HUES64 (cell line): ENCODE data around the gene CPLANE2. TPM values are rescaled to one million over a fixed set of nuclear protein-coding genes. Genes with fewer than 3 reads are reported as not detected.

ENCODE experiments used
- H3K27ac ChIP-seq: 2 replicates; pipeline ENCODE4 v1.7.0; 2013; ENCODE audit warnings: low read depth, low read length, inconsistent platforms
- H3K27me3 ChIP-seq: 2 replicates; pipeline ENCODE4 v1.6.1; 2013; ENCODE audit warnings: mild to moderate bottlenecking, low read length; ENCODE audit not compliant: insufficient read depth
- H3K36me3 ChIP-seq: 2 replicates; pipeline ENCODE4 v1.6.1; 2013; ENCODE audit warnings: mild to moderate bottlenecking, low read length; ENCODE audit not compliant: insufficient read depth
- H3K4me1 ChIP-seq: 2 replicates; pipeline ENCODE4 v1.6.1; 2013; ENCODE audit warnings: mild to moderate bottlenecking, low read length, moderate library complexity; ENCODE audit not compliant: insufficient read depth
- H3K4me3 ChIP-seq: 2 replicates; pipeline ENCODE4 v1.5.1; 2013; ENCODE audit warnings: mild to moderate bottlenecking, low read length, moderate library complexity
- H3K9ac ChIP-seq: 2 replicates; pipeline ENCODE4 v1.6.1; 2013; ENCODE audit warnings: mild to moderate bottlenecking, low read depth, low read length
- H3K9me3 ChIP-seq: 2 replicates; pipeline ENCODE4 v1.6.1; 2013; ENCODE audit warnings: low read depth, low read length; ENCODE audit not compliant: insufficient read depth
- WGBS: fragments of 150-250, 120-280 bp; methylation state at CpG from one replicate; pipeline ENCODE4 v1.1.7; 2013; ENCODE audit warnings: missing lambda C conversion rate; 5-methylcytosine and 5-hydroxymethylcytosine counted together
- polyA plus RNA-seq, 2 experiments: library from polyadenylated mRNA; stranded (reverse); fragments of 50-300 nt; gene quantifications; one replicate each; pipeline ENCODE4 v1.2.3, GENCODE V29; 2013

CPLANE2 gene
- 5.7 TPM for polyA plus RNA-seq (2013, experiment 1 of 2)
- polyA plus RNA-seq (2013, experiment 2 of 2), result 4.8 TPM

GRCh38 chr1:16236511-16237342, at the start of gene CPLANE2:
Gene CPLANE2 (minus strand): TSS chr1:16237183. CDS start chr1:16236742, 441 bp downstream.
- Histone ChIP-seq H3K4me3 (peak within 1 kb of the TSS; percentile 75), H3K9ac (peak within 1 kb of the TSS; percentile 65), H3K4me1 (peaks cover 9% of the 10 kb centered on the region), H3K27me3 (peaks cover 3% of the 10 kb centered on the region; the same call in 1 of the 2 replicates), H3K36me3 (no peaks in the 10 kb centered on the region), H3K9me3 (no peaks in the 10 kb centered on the region), H3K27ac (0 out of 2 replicates have a peak within 1 kb of the TSS, but pooled peaks have one; percentile 2)
- under 1% methylated on average over 57 of the region's 57 CpGs for WGBS

GRCh38 chr1:16286122-16286521, 49.1 kb upstream of the CPLANE2 start:
- 87% methylated on average over 4 of the region's 4 CpGs for WGBS
- H3K4me3 ChIP-seq, result no peak overlapping the region
- H3K36me3 ChIP-seq, result peaks cover 5% of the 10 kb centered on the region; the same call in 1 of the 2 replicates

GRCh38 chr1:16281765-16282164, 44.8 kb upstream of the CPLANE2 start:
- Histone ChIP-seq H3K4me1 (no peaks in the 10 kb centered on the region), H3K36me3 (peaks cover 5% of the 10 kb centered on the region; the same call in 1 of the 2 replicates), H3K9ac (no peak overlapping the region), H3K9me3 (no peaks in the 10 kb centered on the region), H3K27ac (no peak overlapping the region), H3K4me3 (no peak overlapping the region), H3K27me3 (no peaks in the 10 kb centered on the region)
- WGBS, result 96% methylated on average over 2 of the region's 2 CpGs

More at GRCh38 chr1:16286122-16286521, 49.1 kb upstream of the CPLANE2 start:
- Histone ChIP-seq H3K27me3 (no peaks in the 10 kb centered on the region), H3K9me3 (no peaks in the 10 kb centered on the region), H3K9ac (no peak overlapping the region), H3K4me1 (no peaks in the 10 kb centered on the region), H3K27ac (no peak overlapping the region)

GRCh38 chr1:16279186-16279585, 42.2 kb upstream of the CPLANE2 start:
- H3K27me3 ChIP-seq, result no peaks in the 10 kb centered on the region
- 88% methylated on average over 2 of the region's 2 CpGs for WGBS
- H3K36me3 ChIP-seq, result no peaks in the 10 kb centered on the region
- no peak overlapping the region for H3K27ac ChIP-seq
- H3K4me1 ChIP-seq, result no peaks in the 10 kb centered on the region
- no peak overlapping the region for H3K9ac ChIP-seq
- H3K4me3 ChIP-seq, result no peak overlapping the region
- no peaks in the 10 kb centered on the region for H3K9me3 ChIP-seq

- no peaks in the 10 kb centered on the region for H3K36me3 ChIP-seq
- no peak overlapping the region for H3K4me3 ChIP-seq
- no peak overlapping the region for H3K27ac ChIP-seq
- no peaks in the 10 kb centered on the region for H3K9me3 ChIP-seq
- H3K27me3 ChIP-seq, result no peaks in the 10 kb centered on the region
- no peaks in the 10 kb centered on the region for H3K4me1 ChIP-seq
- no peak overlapping the region for H3K9ac ChIP-seq
- 97% methylated on average over 5 of the region's 6 CpGs for WGBS
Observed at GRCh38 chr1:16276302-16277030, 39.5 kb upstream of the CPLANE2 start.

GRCh38 chr1:16275591-16275990, 38.6 kb upstream of the CPLANE2 start:
- H3K9ac ChIP-seq, result no peak overlapping the region
- H3K27me3 ChIP-seq, result no peaks in the 10 kb centered on the region
- no peaks in the 10 kb centered on the region for H3K4me1 ChIP-seq
- no peaks in the 10 kb centered on the region for H3K9me3 ChIP-seq
- H3K4me3 ChIP-seq, result no peak overlapping the region
- no peak overlapping the region for H3K27ac ChIP-seq
- no peaks in the 10 kb centered on the region for H3K36me3 ChIP-seq
- 93% methylated on average over 7 of the region's 7 CpGs for WGBS

- Histone ChIP-seq H3K4me1 (peaks cover 17% of the 10 kb centered on the region), H3K9ac (no peak overlapping the region), H3K27me3 (no peaks in the 10 kb centered on the region), H3K36me3 (no peaks in the 10 kb centered on the region), H3K27ac (no peak overlapping the region), H3K9me3 (no peaks in the 10 kb centered on the region), H3K4me3 (no peak overlapping the region)
Observed at GRCh38 chr1:16267690-16268180, 30.8 kb upstream of the CPLANE2 start.

- H3K27ac ChIP-seq, result no peak overlapping the region
- no peaks in the 10 kb centered on the region for H3K36me3 ChIP-seq
- no peaks in the 10 kb centered on the region for H3K27me3 ChIP-seq
- H3K9me3 ChIP-seq, result no peaks in the 10 kb centered on the region
- H3K4me3 ChIP-seq, result no peak overlapping the region
- WGBS, result 85% methylated on average over 4 of the region's 4 CpGs
- peaks cover 17% of the 10 kb centered on the region for H3K4me1 ChIP-seq
- H3K9ac ChIP-seq, result no peak overlapping the region
Observed at GRCh38 chr1:16266411-16267118, 29.6 kb upstream of the CPLANE2 start.

GRCh38 chr1:16262067-16262466, 25.1 kb upstream of the CPLANE2 start:
- Histone ChIP-seq H3K9me3 (no peaks in the 10 kb centered on the region), H3K4me3 (no peak overlapping the region), H3K27ac (no peak overlapping the region), H3K4me1 (peaks cover 9% of the 10 kb centered on the region; the same call in 1 of the 2 replicates), H3K27me3 (no peaks in the 10 kb centered on the region), H3K9ac (no peak overlapping the region), H3K36me3 (no peaks in the 10 kb centered on the region)
- 89% methylated on average over 1 of the region's 1 CpG for WGBS

- 89% methylated on average over 1 of the region's 1 CpG for WGBS
- Histone ChIP-seq H3K36me3 (peaks cover 5% of the 10 kb centered on the region), H3K4me1 (peaks cover 3% of the 10 kb centered on the region; the same call in 1 of the 2 replicates), H3K9me3 (no peaks in the 10 kb centered on the region), H3K27ac (no peak overlapping the region), H3K4me3 (no peak overlapping the region), H3K27me3 (no peaks in the 10 kb centered on the region), H3K9ac (no peak overlapping the region)
Observed at GRCh38 chr1:16260814-16261213, 23.8 kb upstream of the CPLANE2 start.
